ENCODE data around the gene COLGALT1.

Gene COLGALT1

GRCh38 chr19:17575871-17576757, 20.7 kb downstream of the COLGALT1 start (continued):
- TF ChIP-seq, protein P1, sequence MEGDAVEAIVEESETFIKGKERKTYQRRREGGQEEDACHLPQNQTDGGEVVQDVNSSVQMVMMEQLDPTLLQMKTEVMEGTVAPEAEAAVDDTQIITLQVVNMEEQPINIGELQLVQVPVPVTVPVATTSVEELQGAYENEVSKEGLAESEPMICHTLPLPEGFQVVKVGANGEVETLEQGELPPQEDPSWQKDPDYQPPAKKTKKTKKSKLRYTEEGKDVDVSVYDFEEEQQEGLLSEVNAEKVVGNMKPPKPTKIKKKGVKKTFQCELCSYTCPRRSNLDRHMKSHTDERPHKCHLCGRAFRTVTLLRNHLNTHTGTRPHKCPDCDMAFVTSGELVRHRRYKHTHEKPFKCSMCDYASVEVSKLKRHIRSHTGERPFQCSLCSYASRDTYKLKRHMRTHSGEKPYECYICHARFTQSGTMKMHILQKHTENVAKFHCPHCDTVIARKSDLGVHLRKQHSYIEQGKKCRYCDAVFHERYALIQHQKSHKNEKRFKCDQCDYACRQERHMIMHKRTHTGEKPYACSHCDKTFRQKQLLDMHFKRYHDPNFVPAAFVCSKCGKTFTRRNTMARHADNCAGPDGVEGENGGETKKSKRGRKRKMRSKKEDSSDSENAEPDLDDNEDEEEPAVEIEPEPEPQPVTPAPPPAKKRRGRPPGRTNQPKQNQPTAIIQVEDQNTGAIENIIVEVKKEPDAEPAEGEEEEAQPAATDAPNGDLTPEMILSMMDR (tag by site-specific recombination; IDR thresholded peaks at IDR 0.05): no peak
- no peak for TF ChIP-seq ZNF449 (tag by site-specific recombination; IDR thresholded peaks at IDR 0.05)
- no peak for TF ChIP-seq EGR2 (tag by site-specific recombination; IDR thresholded peaks at IDR 0.05; ENCODE audit: low read depth)
- TF ChIP-seq ZFP41 (tag by site-specific recombination; IDR thresholded peaks at IDR 0.05; ENCODE audit: borderline replicate concordance): no peak
- no peak for TF ChIP-seq ZBTB26 (tag by site-specific recombination; optimal IDR thresholded peaks at IDR 0.05)
- no peak for TF ChIP-seq BCL11A (tag by site-specific recombination; IDR thresholded peaks at IDR 0.05; ENCODE audit: low read depth)
- no peak for TF ChIP-seq ZFP37 (tag by site-specific recombination; IDR thresholded peaks at IDR 0.05)
- no peak for TF ChIP-seq KLF16 (tag by site-specific recombination; IDR thresholded peaks at IDR 0.05)
- TF ChIP-seq ZNF623 (tag by site-specific recombination; IDR thresholded peaks at IDR 0.05): peak; percentile 100
- no peak for TF ChIP-seq GFI1B (tag by site-specific recombination; IDR thresholded peaks at IDR 0.05)
- TF ChIP-seq ZNF514 (tag by site-specific recombination; IDR thresholded peaks at IDR 0.05): no peak
- TF ChIP-seq, protein P2, sequence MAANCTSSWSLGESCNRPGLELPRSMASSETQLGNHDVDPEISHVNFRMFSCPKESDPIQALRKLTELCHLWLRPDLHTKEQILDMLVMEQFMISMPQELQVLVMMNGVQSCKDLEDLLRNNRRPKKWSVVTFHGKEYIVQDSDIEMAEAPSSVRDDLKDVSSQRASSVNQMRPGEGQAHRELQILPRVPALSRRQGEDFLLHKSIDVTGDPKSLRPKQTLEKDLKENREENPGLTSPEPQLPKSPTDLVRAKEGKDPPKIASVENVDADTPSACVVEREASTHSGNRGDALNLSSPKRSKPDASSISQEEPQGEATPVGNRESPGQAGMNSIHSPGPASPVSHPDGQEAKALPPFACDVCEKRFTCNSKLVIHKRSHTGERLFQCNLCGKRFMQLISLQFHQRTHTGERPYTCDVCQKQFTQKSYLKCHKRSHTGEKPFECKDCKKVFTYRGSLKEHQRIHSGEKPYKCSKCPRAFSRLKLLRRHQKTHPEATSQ (tag by site-specific recombination; IDR thresholded peaks at IDR 0.05): no peak
- no peak for TF ChIP-seq ZNF571 (tag by site-specific recombination; IDR thresholded peaks at IDR 0.05)
- TF ChIP-seq, protein P3, sequence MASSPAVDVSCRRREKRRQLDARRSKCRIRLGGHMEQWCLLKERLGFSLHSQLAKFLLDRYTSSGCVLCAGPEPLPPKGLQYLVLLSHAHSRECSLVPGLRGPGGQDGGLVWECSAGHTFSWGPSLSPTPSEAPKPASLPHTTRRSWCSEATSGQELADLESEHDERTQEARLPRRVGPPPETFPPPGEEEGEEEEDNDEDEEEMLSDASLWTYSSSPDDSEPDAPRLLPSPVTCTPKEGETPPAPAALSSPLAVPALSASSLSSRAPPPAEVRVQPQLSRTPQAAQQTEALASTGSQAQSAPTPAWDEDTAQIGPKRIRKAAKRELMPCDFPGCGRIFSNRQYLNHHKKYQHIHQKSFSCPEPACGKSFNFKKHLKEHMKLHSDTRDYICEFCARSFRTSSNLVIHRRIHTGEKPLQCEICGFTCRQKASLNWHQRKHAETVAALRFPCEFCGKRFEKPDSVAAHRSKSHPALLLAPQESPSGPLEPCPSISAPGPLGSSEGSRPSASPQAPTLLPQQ (tag by site-specific recombination; IDR thresholded peaks at IDR 0.05): no peak
- TF ChIP-seq ZNF670 (tag by site-specific recombination; IDR thresholded peaks at IDR 0.05; ENCODE audit: low read depth): no peak
- no peak for TF ChIP-seq ZNF324 (tag by site-specific recombination; IDR thresholded peaks at IDR 0.05)
- no peak for TF ChIP-seq ZNF175 (tag by site-specific recombination; IDR thresholded peaks at IDR 0.05)
- no peak for TF ChIP-seq ZSCAN18 (tag by site-specific recombination; IDR thresholded peaks at IDR 0.05)
- TF ChIP-seq, protein P4, sequence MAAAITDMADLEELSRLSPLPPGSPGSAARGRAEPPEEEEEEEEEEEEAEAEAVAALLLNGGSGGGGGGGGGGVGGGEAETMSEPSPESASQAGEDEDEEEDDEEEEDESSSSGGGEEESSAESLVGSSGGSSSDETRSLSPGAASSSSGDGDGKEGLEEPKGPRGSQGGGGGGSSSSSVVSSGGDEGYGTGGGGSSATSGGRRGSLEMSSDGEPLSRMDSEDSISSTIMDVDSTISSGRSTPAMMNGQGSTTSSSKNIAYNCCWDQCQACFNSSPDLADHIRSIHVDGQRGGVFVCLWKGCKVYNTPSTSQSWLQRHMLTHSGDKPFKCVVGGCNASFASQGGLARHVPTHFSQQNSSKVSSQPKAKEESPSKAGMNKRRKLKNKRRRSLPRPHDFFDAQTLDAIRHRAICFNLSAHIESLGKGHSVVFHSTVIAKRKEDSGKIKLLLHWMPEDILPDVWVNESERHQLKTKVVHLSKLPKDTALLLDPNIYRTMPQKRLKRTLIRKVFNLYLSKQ (tag by site-specific recombination; IDR thresholded peaks at IDR 0.05; ENCODE audit: borderline replicate concordance): no peak
- TF ChIP-seq ZNF560 (tag by site-specific recombination; IDR thresholded peaks at IDR 0.05; ENCODE audit: borderline replicate concordance): no peak
- no peak for TF ChIP-seq ZNF398 (tag by site-specific recombination; IDR thresholded peaks at IDR 0.05)
- TF ChIP-seq ZNF146 (tag by site-specific recombination; IDR thresholded peaks at IDR 0.05): 0 out of 2 replicates have a peak, but pooled peaks have one; percentile 24
- TF ChIP-seq ZNF394 (tag by site-specific recombination; IDR thresholded peaks at IDR 0.05; ENCODE audit: borderline replicate concordance): no peak
- TF ChIP-seq GLI2 (tag by site-specific recombination; IDR thresholded peaks at IDR 0.05; ENCODE audit: borderline replicate concordance, low read depth): no peak
- no peak for TF ChIP-seq MZF1 (tag by site-specific recombination; IDR thresholded peaks at IDR 0.05; ENCODE audit: borderline replicate concordance)
- TF ChIP-seq ZNF174 (tag by site-specific recombination; IDR thresholded peaks at IDR 0.05): no peak
